ENCODE data around the gene HPCAL1. TPM values are rescaled to one million over a fixed set of nuclear protein-coding genes. Genes with fewer than 3 reads are reported as not detected.

HPCAL1 gene
- total RNA-seq, 1 donor from 2014 or later = 17.3 TPM

GRCh38 chr2:10304458-10305253, 2.0 kb downstream of the HPCAL1 start:
- no peaks in the 10 kb centered on the region for H3K9me3 Mint-ChIP-seq
- DNase-seq (ENCODE audit: low read depth, low spot score) = no peak
- no peaks in the 10 kb centered on the region for H3K36me3 Mint-ChIP-seq (ENCODE audit: low read depth)
- H3K27ac Mint-ChIP-seq (ENCODE audit: unreplicated experiment) = no peak overlapping the region
- peaks cover 46% of the 10 kb centered on the region for H3K27me3 Mint-ChIP-seq (ENCODE audit: low read depth)
- H3K4me1 Mint-ChIP-seq = peaks cover 30% of the 10 kb centered on the region
- H3K4me3 Mint-ChIP-seq = peak overlapping the region; percentile 86
- no peak for TF ChIP-seq CTCF (conservative IDR thresholded peaks at IDR 0.05)

GRCh38 chr2:10305254-10305635, 2.5 kb downstream of the HPCAL1 start:
- H3K27me3 Mint-ChIP-seq (ENCODE audit: low read depth) = peaks cover 46% of the 10 kb centered on the region
- H3K4me3 Mint-ChIP-seq = peak overlapping the region; percentile 86
- DNase-seq (ENCODE audit: low read depth, low spot score) = no peak
- no peak for TF ChIP-seq CTCF (conservative IDR thresholded peaks at IDR 0.05)
- no peaks in the 10 kb centered on the region for H3K36me3 Mint-ChIP-seq (ENCODE audit: low read depth)
- H3K27ac Mint-ChIP-seq (ENCODE audit: unreplicated experiment) = no peak overlapping the region
- peaks cover 30% of the 10 kb centered on the region for H3K4me1 Mint-ChIP-seq
- H3K9me3 Mint-ChIP-seq = no peaks in the 10 kb centered on the region

GRCh38 chr2:10305715-10306114, 3.0 kb downstream of the HPCAL1 start:
- no peak overlapping the region for H3K27ac Mint-ChIP-seq (ENCODE audit: unreplicated experiment)
- peak; percentile 28 for TF ChIP-seq CTCF (conservative IDR thresholded peaks at IDR 0.05)
- H3K4me1 Mint-ChIP-seq = peaks cover 27% of the 10 kb centered on the region
- no peaks in the 10 kb centered on the region for H3K36me3 Mint-ChIP-seq (ENCODE audit: low read depth)
- no peaks in the 10 kb centered on the region for H3K9me3 Mint-ChIP-seq
- no peak for DNase-seq (ENCODE audit: low read depth, low spot score)
- peak overlapping the region; percentile 86 for H3K4me3 Mint-ChIP-seq
- H3K27me3 Mint-ChIP-seq (ENCODE audit: low read depth) = peaks cover 46% of the 10 kb centered on the region

- H3K36me3 Mint-ChIP-seq (ENCODE audit: low read depth) = no peaks in the 10 kb centered on the region
- H3K4me1 Mint-ChIP-seq = peaks cover 14% of the 10 kb centered on the region
- H3K9me3 Mint-ChIP-seq = no peaks in the 10 kb centered on the region
- TF ChIP-seq CTCF (conservative IDR thresholded peaks at IDR 0.05) = no peak
- no peak overlapping the region for H3K27ac Mint-ChIP-seq (ENCODE audit: unreplicated experiment)
- DNase-seq (ENCODE audit: low read depth, low spot score) = no peak
- H3K4me3 Mint-ChIP-seq = no peak overlapping the region
- peaks cover 44% of the 10 kb centered on the region for H3K27me3 Mint-ChIP-seq (ENCODE audit: low read depth)
These were observed 4.3 kb downstream of the HPCAL1 start for GRCh38 chr2:10306901-10307463.

- TF ChIP-seq CTCF (conservative IDR thresholded peaks at IDR 0.05) = no peak
- DNase-seq (ENCODE audit: low read depth, low spot score) = no peak
- Mint-ChIP-seq H3K36me3 (ENCODE audit: low read depth) (no peaks in the 10 kb centered on the region), H3K27me3 (ENCODE audit: low read depth) (peaks cover 44% of the 10 kb centered on the region), H3K9me3 (no peaks in the 10 kb centered on the region), H3K4me1 (peaks cover 14% of the 10 kb centered on the region), H3K27ac (ENCODE audit: unreplicated experiment) (no peak overlapping the region), H3K4me3 (no peak overlapping the region)
These were observed 5.0 kb downstream of the HPCAL1 start for GRCh38 chr2:10307561-10308156.

All from neural crest cell (in vitro differentiated cells).